ENCODE results near the gene CMKLR1.

Gene CMKLR1

DNA sequence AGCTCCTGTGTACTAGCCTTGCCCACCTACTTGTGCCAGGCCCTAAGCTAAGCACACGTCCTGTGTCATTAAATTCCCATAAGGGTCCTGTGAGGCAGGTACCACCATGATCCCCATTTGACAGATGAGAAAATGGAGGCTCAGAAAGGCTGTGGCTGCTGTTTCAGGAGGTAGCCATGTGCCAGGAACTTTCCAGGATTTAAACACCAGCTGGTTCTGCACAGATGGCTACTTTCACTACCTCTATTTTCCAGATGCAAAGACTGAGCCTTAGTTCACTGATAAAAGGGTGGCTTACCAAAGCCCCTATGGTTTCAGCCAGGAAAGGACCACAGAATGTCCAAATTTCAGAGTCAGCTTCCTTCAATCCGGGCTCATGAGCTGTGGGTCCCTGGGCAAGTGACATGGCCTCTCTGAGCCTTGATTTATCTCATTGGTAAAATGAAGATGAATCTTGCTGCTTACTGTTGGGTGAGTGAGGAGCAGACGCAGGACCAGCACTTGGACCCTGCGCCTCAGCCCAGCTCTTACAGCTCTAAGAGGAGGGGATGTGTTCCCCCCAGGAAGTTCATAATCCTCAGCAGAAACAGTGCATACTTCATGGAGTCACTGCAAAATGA, 23.5 kb downstream of the CMKLR1 start:
- no peak for DNase-seq

DNA sequence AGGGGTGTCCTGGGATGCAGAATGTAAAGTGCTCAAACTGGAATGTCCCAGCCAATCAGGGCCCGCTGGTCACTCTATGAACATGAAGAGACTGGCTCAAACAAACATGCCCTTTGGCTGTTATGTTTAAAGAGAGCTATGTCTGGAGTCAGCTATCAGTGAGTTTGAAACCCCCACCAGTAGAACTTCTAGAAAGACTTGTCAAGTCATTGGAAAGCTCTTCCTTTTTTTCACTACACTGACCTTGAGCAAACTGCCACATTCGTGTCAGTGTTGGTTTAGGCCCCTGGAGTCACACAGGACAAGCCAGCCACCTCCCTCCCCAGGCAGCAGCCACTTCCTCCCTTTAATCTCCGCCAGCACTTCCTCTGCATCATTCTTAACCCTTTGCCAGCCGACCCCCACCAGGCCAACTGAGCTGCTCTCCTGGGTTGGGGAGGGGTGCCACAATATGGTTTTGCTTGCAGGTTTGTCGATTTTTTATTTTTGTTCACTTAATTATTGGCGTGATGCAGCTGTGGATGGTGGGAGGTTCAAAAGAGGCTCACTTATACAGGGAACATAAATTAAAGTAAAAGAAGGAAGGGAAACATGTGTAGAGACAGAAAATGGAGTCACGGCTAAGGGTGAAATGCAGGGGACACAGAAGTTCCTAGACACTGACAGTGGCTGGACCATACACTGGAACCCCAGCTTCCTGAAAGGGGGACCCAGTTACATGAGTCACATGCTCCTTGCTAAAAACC, 25.3 kb downstream of the CMKLR1 start:
- no peak for DNase-seq

DNA sequence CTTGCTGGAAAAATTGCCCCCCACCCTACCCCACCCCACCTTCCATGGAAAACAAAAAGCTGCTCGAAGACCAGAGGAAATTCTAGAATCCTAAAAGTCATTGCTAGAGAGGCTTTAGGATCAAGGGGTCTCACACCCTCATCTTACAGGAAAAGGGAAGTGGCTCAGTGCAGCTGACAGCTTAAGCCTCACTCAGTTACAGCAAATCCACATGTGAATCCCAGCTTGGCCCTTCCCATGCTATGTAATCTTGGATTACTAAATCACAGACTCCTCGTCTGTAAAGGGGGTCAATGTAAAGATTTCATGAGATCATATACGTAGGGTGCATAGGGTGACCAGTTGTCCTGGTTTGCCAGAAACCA, 25.9 kb downstream of the CMKLR1 start:
- no peak for DNase-seq

DNA sequence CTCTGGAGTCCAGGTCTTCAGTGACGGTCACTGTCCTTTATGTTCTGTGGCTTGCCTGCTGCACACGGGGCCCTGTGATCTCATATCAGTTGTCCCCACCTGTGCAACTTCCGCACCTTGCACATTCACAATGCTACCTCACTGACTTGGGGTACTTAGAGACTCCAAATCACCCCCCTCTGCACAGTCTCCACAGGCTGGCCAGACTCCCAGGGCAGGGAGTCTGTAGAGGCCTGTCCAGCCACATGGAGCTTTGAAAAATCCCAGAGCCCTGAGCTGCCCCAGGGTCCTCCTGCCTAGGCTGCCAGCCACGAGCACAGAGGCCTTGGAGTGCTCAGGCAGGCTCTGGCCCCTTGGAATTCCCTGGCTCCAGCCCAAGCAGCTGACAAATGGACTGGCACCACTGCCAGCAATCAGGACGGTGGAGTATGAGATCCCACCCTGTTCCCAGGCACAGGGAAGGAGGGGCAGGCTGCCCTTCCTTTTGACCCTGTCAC, 26.4 kb downstream of the CMKLR1 start:
- DNase-seq, result no peak

DNA sequence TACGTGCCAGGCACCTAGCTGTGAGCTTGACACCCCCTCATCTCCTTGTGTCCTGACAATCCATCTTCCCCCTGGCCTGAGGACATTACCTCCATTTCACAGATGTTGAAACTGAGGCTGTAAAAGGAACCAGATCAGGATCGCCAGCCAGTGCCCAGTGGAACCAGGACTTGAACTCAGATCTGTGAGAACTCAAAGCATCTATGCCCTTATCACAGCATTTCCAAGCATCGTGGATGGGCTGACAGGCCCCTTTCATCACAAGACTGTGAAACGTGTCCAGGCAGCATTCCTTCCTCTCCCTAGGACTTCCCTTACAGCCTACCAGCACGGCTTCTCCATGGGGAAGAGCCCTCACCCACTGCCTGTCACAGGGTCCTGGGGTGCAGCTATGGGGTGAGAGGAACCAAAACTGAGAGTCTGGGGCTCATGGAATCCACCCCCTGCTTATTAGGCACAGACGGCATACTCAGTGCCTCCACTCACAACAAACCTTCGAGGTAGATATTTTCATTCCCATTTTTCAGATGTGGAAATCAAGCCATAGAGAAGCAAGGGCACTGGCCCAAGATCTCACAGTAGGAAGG, 26.9 kb downstream of the CMKLR1 start:
- DNase-seq, result no peak

DNA sequence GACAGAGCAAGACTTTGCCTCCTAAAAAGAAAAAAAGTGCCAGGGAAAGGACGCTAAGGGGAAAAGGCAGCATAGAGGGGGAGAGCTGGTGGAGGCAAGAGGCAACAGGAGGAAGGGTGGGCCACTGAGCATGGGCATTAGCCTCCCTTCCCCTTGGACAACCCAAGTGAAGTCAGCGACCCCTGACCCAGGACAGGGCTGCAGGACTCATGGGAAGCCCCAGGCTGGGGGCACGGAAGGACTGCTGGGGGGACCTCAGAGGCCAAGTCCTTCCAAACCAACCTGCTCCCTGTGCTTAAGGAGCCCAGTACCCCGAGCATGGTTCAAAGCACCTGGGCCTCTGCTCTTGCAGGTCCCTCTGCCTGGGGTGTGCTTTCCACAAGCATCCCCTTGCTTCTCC, 27.5 kb downstream of the CMKLR1 start:
- no peak for DNase-seq

DNA sequence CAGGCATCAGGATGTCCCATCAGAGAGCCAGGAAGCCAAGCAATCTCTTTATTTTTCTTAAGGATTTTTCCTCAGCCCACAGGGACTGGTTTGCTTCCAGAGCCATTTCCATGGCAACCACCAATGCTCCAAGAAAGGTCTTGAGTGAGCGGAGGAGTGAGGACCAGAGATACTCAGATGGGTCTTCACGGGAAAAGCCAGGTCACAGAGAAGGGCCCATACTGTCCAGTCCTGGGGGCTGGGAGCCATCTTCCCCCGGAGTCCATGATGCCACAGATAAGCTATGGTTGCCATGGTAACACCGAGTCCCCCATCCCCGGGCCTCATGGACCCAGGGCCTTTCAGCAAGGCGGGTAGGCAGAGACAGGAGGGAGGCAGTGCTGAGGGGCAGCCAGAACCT, 28.6 kb downstream of the CMKLR1 start:
- no peak for DNase-seq

DNA sequence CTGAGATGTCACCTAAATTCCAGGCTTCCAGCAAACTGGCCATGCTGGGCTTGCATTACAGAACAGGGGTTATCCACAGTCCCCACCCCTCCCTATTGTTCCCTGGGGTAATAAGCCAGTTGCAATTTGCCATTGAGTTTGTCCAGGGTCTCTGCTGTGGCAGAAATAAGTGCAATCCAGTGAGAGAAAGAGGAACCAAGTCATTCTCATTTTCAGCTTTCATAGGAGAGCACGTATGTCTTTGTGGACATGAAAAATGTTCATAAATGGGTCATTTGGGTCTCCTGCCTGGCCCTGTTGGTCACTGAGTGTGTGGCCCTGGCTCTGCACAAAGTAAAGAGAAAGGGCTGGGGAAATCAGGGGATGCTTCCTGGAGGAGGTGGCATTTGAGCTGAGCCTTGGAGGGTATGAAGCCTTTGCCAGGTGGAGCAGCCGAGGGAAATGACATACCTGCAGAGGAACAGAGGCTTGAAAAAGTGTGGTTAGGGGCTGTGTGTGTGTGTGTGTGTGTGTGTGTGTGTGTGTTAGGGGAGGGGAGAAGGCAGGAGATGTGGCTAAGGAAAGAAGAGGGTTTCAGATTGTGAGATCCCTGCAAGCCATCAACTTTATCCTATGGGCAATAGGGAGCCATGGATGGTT, 29.3 kb downstream of the CMKLR1 start:
- DNase-seq, result no peak

DNA sequence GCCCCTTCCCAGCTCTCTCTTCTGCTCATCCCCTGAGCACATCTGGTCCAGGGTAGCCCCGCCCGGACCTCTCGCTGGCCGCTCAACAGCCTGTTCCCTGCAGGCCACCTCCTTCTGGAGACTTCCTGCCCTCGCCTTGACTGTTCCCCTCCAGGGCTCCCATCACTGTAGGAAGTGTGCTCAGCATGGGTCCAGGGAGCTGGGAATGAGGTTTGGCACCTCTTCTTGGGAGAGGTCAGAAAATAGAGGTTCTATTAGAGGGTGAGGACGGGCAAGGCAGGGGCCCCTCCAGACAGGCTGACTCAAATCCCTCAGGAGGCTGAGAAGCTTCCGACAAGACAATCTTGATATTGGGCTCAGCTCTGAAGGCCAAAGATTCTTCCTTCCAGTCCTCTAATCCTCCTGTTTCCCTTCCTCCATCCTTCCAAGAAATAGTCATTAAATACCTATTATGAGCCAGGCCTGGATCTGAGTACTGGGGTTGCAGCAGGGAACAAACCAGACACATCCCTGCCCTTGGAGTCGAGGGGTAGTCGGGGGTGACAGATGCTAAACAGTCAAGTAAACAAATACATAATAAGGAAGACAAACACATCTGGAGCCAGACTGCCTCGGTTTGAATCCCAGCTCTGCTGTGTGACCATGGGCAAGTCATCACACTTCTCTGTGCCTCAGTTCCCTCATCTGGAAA, 30.6 kb downstream of the CMKLR1 start:
- DNase-seq, result no peak

DNA sequence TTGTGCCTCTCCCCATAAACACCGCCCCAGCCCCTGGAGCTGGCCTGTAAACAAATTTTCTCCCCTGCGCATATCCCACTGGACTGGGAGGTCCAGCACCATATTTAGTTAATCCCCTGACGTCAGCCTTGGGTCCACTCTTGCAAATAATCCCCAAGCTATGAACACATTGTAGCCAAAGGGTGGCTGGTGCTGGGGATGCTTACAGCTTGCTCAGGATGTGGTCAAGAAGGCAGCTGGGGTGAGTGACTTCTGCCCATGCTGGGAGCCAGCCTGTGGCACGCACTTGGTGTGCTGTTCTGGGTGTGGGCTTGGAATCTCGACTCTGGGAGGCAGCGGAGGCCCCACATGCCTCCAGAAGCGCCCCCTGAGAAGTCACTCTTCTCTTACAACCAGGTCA, 32.1 kb downstream of the CMKLR1 start:
- no peak for DNase-seq

DNA sequence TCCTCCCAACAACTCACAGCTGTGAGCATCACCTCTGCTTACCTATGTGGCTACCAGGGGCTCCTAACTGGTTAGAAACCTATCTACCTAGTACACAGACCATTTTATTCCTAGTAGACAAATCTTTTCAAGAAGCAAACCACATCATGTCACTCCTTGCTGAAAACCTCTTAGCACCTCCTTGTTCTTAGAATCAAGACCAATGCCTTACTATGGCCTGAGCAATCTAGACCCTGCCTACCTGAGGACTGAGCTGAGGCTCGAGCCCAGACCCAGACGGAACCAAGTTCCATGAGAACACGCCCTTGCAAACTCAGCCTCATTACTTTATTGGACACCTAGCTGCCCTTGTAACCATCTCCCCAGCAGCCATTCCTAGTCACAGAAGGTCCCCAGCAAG, 32.6 kb downstream of the CMKLR1 start:
- DNase-seq, result no peak

DNA sequence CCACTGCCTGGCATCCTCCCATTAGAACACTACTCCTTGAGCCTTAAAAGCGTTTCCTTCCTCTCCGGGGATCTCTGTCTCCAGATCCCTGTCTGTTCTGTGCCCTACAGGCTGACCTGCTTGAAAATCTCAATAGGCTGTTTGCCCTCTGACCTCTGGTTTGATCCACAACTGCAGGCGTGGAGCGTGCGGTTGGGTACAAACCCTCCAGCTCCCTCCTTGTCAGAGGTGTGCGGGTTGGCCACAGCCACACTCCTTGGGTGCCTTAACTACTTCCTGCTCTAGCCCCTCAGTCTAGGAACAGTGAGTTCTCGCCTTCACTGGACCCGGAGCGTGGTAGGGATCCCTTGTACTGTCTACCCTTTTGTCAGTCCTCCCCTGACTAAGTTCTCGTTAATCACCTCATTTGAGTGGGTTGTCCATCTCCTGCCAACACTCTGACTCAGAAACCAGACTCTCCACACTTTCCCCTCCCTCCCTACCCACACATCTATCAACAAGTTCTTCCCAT, 33.1 kb downstream of the CMKLR1 start:
- DNase-seq, result no peak

DNA sequence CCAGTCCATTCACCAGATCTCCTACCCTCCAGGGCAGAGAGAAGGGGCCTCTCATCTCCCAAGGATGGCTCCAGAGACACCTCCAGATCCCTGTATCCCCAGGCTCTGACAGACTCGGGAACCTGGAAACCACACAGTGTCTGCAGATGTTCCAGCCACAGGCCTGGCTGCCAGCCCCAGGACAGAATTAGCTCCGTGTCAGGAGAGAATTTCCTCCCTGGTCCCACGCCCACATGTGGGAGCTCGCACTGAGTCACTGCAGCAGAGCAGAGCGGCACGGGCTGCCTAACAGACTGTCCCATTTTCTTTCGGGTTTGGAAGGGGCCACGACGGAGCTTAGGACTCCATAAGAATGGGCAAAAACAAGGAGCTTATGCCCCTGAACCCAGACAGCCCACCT, 33.6 kb downstream of the CMKLR1 start:
- DNase-seq, result peak; percentile 51

DNA sequence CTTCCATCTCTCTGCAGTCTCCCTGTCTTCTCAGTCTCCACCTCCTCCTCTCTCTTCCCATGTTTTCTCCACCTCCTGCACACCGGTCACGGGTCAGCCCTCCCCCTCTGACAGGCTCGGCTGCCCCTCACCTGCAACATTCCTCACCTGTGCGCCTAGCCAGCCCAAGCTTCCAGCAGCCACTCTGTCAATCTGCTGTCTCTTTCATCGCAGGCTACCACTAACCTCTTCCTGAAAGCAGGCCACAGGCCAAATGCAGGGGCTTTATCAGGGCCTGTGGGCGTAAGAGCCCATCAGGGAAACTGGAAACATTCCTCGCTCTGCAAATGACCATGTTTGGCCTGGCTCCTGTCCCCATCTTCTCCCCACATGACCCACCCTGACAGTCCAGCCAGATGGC, 34.5 kb downstream of the CMKLR1 start:
- DNase-seq, result no peak

DNA sequence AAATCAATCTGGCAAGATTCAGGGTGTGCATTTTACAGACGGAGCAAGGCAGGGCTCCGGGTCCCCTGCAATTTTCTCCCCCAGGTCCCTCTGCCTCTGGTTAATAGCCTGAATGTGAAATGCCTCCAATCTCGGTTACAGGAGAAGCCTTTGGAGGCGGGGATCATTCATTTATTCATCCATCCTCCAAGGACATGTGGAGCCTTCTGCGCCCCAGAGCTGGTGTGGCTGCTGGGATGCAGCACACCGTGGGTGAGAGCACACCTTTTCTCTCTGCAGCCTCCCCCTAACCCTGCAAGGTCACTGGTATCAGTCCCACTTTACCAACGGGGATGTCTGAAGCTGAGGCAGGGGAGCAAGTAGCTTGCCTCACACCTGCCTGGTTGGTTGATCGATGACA, 35.4 kb downstream of the CMKLR1 start:
- DNase-seq, result no peak

DNA sequence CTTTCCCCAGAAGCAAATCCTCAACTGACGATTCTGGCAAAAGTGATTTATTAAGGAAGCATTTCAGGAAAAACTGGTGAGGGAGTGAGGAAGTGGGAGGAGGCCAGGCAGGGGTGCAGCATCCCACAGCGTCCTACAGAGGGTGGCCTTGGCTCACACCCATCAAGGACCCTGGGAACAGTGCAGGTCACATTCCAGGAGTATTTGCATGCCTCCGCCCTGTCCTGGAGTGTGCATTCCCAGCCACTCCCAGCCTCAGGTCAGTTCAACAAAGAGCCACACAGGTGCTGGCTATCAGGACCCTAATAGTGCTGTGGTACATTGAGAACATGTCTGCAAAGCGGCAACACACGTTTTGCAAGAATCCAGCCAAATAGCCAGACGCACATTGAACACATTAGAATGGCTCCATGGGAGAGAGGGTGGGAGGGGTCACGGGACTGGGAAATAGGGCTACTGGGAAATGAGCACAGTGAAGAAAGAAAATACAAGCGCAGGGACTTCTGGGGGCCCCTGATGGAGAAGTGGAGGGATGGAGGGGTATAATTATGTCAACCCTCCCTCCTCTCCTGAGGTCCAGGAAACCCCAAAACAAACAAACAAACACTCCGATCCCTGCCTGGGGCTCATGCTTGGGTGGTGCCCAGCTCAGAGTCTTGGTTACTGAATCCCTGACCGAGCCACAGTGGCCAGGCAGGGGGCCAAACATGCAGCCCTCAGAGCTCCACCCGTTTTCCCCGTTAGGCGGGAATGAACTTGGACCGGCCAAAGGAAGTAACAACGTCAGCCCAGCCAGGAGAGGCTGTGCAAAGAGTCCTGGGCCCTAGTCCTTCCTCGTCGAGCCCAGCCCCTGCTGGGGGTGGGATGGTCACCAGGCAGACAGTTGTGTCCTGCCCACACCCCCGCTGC, 36.5 kb downstream of the CMKLR1 start:
- DNase-seq, result no peak

DNA sequence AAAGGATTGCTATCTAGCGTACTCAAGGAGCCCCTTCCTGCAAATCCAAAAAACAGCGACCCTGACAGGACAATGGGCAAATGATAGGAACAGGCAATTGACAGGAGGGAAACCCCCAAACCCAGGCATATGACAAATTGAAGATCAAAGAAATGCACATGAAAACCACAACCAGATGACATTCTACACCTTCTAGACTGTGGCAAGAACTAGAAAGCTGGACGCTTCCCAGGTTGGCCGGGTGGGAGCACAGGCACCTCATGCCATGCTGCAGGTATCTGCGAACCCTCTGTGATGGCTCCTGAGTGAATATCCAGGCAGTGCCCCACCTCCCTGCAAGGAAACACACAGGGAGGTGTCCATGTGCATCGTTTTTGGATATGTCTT, 37.1 kb downstream of the CMKLR1 start:
- DNase-seq, result no peak

DNA sequence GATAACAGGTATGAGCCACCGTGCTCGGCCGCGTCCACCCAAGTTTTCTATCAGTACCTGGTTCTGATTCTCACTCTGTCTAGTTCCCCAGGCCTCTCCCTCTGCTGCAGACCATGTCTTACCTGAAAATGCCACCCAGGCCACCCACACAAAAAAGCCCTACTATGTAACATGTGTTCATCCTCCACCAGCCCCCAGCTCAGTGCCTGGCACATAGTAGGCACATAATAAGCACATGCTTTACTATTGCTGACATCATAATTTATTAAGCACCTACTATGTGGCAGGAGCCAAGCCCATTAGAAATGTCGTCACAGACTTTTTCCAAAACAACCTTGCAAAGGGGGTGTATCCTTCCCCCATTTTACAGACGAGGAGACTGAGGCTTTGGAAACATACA, 37.8 kb downstream of the CMKLR1 start:
- no peak for DNase-seq

DNA sequence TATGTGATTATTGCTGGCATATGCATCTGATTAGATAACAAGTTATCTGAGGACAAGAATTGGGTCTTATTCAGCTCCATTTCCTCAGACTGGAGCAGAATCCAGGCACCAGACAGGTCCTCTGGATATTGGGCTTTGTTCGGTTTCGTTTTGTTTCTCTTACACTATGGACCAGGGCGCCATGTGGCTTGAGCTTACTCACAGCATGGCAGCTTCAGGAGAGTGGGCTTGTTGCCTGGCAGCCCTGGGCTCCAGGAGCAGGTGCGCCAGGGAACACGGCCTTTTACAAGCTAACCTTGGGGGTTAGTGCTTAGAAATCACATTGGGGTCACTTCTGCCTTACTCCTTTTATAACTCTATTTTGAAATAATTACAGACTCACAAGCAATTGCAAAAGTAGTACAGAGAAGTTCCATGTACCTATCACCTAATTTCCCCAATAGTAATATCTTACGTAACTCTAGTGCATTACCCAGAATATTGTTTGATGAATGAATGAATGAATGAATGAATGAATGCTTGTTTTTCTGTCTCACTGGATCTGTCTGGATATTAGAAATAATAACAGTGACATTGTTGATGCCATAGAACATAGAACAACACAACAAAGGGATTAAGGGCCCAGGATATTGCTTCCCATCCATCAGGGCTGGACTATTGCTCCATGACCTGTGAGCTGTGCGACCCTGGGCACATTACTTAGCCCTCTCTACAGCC, 39.0 kb downstream of the CMKLR1 start:
- DNase-seq, result no peak

DNA sequence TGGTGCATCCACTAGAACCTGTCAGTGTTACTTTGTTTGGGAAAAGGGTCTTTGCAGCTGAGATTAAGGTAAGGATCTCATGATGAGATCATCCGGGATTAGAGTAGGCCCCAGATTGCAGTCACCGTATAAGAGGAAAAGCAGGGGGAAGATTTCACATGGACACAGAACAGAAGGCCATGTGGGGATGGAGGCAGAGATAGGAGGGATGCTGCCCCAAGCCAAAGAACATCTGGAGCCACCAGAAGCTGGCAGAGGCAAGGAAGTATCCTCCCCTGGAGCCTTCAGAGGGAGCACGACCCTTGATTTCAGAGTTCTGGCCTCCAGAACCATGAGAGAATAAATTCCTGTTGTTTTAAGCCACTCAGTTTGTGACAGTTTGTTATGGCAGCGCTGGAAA, 39.6 kb downstream of the CMKLR1 start:
- no peak for DNase-seq

DNA sequence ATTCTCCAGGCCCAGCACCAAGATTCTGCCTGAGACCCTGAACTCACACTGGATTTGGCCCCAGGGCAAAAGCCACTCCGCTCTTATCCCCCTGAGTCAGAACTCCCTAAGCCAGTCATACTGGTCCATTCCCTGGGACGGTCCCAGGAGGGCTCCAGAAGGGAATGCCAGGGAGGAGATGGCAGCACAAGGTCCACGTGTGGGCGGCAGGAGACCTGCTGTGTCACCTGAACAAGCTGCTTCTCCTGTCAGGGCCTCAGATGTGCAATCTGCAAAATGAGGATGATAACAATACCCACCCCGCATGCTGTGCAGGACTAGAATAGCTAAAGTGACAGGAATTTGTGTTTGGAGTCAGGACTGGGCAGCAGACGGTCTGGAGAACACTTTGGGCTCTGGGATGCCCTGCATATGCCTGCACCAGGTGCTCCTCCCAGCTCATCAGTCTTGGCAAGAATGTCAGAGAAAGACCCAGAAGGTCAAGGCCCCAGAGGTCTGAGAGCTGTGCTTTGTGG, 40.3 kb downstream of the CMKLR1 start:
- no peak for DNase-seq

Measured in stimulated activated CD8-positive, alpha-beta memory T cell treated with anti-CD3 and anti-CD28 coated beads, Interleukin-4, amount 100 ng/mL, for 48 hours (primary cell).